NCI-H2171 (cell line): ENCODE data around the gene TLE7.

Experiments
- DNase-seq: peaks from one replicate; lab custom pipeline; 2025; lab: John Stamatoyannopoulos, UW

Gene TLE7

GRCh38 chr16:71412270-71413160, 29.3 kb downstream of the TLE7 start:
- DNase-seq = peak; percentile 70

GRCh38 chr16:71410146-71410545, 31.7 kb downstream of the TLE7 start:
- DNase-seq = no peak

- DNase-seq = no peak
Measured at GRCh38 chr16:71409011-71409775, 32.7 kb downstream of the TLE7 start.

- no peak for DNase-seq
Measured at GRCh38 chr16:71408536-71408935, 33.3 kb downstream of the TLE7 start.

GRCh38 chr16:71407731-71408130, 34.1 kb downstream of the TLE7 start:
- DNase-seq = no peak

- DNase-seq = no peak
Measured at GRCh38 chr16:71406724-71407123, 35.1 kb downstream of the TLE7 start.

- DNase-seq = no peak
Measured at GRCh38 chr16:71406316-71406715, 35.5 kb downstream of the TLE7 start.

GRCh38 chr16:71404364-71404763, 37.5 kb downstream of the TLE7 start:
- no peak for DNase-seq

GRCh38 chr16:71402674-71403073, 39.2 kb downstream of the TLE7 start:
- no peak for DNase-seq

GRCh38 chr16:71402007-71402406, 39.8 kb downstream of the TLE7 start:
- no peak for DNase-seq

- no peak for DNase-seq
Measured at GRCh38 chr16:71399801-71400563, 41.9 kb downstream of the TLE7 start.

GRCh38 chr16:71396594-71396993, 45.3 kb downstream of the TLE7 start:
- DNase-seq = no peak

- DNase-seq = no peak
Measured at GRCh38 chr16:71389330-71389729, 52.5 kb downstream of the TLE7 start.

- no peak for DNase-seq
Measured at GRCh38 chr16:71387045-71387871, 54.6 kb downstream of the TLE7 start.

- DNase-seq = no peak
Measured at GRCh38 chr16:71384073-71384724, 57.7 kb downstream of the TLE7 start.

- DNase-seq = no peak
Measured at GRCh38 chr16:71383054-71383773, 58.6 kb downstream of the TLE7 start.

- no peak for DNase-seq
Measured at GRCh38 chr16:71380831-71381230, 61.0 kb downstream of the TLE7 start.
